Bronchial smooth muscle cell (primary cell): Measurements from ENCODE around the gene CGB8. TPM values are rescaled to one million over a fixed set of nuclear protein-coding genes. Genes with fewer than 3 reads are reported as not detected.

ENCODE experiments used
- total RNA-seq: library from RNA; depleted of rRNA; stranded (reverse); fragments of >200 nt; gene quantifications from 2 replicates; pipeline ENCODE4 v1.2.1, GENCODE V29; 2014

The CGB8 gene
- total RNA-seq = not detected in 2 replicates

GRCh38 chr19:49049011-49049410 lies at the start of gene CGB8:
Gene CGB8 (minus strand): TSS chr19:49049111. CDS start chr19:49048739, 372 bp downstream.

GRCh38 chr19:49085020-49085867 lies 36.3 kb upstream of the CGB8 start, which contains the start of gene SNRNP70:
Gene SNRNP70 (plus strand): TSS chr19:49085451. CDS start chr19:49086415, 964 bp downstream.

GRCh38 chr19:49064768-49065611 lies 16.1 kb upstream of the CGB8 start, which contains the start of gene NTF4:
Gene NTF4 (minus strand): TSS chr19:49064818. CDS start chr19:49061997, 2,821 bp downstream.

GRCh38 chr19:49057636-49058234 lies 8.8 kb upstream of the CGB8 start, which contains the start of gene CGB7:
Gene CGB7 (minus strand): TSS chr19:49057749. CDS start chr19:49055375, 2,374 bp downstream.

GRCh38 chr19:49043548-49043947 lies 5.4 kb downstream of the CGB8 start, which contains the start of gene CGB5:
Gene CGB5 (plus strand): TSS chr19:49043848. CDS start chr19:49044210, 362 bp downstream.

GRCh38 chr19:49036815-49037214 lies 12.1 kb downstream of the CGB8 start, which contains the start of gene CGB1:
Gene CGB1 (minus strand): TSS chr19:49036895. CDS start chr19:49036711, 184 bp downstream.

DNA sequence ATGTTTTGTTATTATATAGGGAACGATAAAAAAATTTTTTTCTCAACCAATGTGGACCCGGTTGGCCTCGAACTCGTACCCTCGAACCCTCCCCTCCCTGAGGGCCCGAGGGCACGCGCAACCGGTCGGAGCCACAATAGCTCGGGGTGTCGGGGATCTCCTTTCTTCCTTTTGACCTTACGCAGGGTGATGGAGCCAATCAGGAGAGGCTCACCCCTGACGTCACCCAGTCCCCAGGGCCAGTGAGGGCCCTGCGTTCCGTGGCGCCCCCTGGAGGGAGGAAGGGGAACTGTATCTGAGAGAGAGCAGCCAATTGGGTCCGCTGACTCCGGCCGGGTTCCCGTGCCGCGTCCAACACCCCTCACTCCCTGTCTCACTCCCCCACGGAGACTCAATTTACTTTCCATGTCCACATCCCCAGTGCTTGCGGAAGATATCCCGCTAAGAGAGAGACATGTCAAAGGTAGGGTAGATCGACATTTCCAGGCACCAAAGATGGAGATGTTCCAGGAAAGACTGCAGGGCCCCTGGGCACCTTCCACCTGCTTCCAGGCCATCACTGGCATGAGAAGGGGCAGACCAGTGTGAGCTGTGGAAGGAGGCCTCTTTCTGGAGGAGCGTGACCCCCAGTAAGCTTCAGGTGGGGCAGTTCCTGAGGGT lies 17.1 kb downstream of the CGB8 start, which contains the start of gene CGB2:
TSS of gene CGB2 (plus strand) at position 249 of the 660 bp plus-strand sequence. CDS start at position 455, 206 bp downstream.

DNA sequence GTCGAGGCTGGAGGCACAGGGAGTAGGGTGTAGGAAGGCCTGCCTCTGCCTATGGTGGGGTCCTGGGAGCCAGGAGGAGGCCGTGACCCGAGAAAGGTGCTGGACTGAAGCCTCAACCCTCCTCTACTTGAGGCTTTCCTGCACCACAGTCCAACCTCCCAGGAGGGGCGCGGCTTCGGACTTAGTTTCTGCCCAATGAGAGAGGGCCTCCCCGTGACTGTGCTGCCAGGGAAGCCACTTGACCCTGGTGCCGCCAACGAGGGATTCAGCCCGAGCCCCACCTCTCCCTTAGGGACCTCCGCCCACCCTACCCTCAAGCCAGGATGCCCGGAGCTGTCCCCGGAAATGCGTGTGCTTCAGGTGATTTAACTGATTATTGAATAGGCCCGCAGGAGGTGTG lies 24.7 kb downstream of the CGB8 start, which contains the start of gene CGB3:
TSS of gene CGB3 (minus strand) at position 101 of the 400 bp plus-strand sequence. CDS start 362 bp downstream, outside the sequence.

DNA sequence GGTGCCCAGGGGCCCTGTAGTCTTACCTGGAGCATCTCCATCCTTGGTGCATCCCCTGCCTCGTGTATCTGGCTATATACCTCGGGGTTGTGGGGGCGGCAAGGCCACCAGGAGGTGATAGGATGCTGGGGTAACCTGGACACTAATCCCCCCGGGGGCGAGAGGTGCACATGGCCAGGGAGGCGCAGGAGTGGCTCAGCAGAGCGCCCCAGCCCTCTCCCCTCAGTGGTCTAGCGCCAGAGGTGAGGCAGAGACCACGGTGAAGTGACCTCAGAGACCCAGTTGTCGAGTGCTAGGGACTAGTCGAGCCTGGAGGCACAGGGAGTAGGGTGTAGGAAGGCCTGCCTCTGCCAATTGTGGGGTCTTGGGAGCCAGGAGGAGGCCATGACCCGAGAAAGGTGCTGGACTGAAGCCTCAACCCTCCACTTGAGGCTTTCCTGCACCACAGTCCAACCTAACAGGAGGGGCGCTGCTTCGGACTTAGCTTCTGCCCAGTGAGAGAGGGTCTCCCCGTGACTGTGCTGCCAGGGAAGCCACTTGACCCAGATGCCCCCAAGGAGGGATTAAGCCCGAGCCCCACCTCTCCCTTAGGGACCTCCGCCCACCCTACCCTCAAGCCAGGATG lies 31.8 kb downstream of the CGB8 start, which contains the start of gene LHB:
TSS of gene LHB (minus strand) at position 51 of the 625 bp plus-strand sequence. CDS start at position 41, 10 bp downstream.

Other genes starting within 250 kb of the CGB8 start
- 22.2 and 27.1 TPM in 2 replicates for gene BCAT2, start 238.1 kb downstream of the CGB8 start, total RNA-seq
- gene HSD17B14, start 212.6 kb downstream of the CGB8 start, total RNA-seq = 5.5 and 15.9 TPM in 2 replicates
- 14.3 and 18.6 TPM in 2 replicates for gene PLEKHA4, start 180.5 kb downstream of the CGB8 start, total RNA-seq
- 48.1 and 56.8 TPM in 2 replicates for gene PPP1R15A, start 176.7 kb downstream of the CGB8 start, total RNA-seq
- gene TULP2, start 150.4 kb downstream of the CGB8 start, total RNA-seq = 0.26 and 0.32 TPM in 2 replicates
- gene NUCB1, start 148.8 kb downstream of the CGB8 start, total RNA-seq = 149 and 199 TPM in 2 replicates
- gene DHDH, start 115.4 kb downstream of the CGB8 start, total RNA-seq = 1.6 TPM in 1 of 2 replicates, not detected in the other
- 70.6 and 113 TPM in 2 replicates for gene BAX, start 94.2 kb downstream of the CGB8 start, total RNA-seq
- 4,288 and 4,455 TPM in 2 replicates for gene FTL, start 83.8 kb downstream of the CGB8 start, total RNA-seq
- 20.4 and 22.7 TPM in 2 replicates for gene GYS1, start 55.8 kb downstream of the CGB8 start, total RNA-seq
- gene RUVBL2, start 55.2 kb downstream of the CGB8 start, total RNA-seq = 166 and 207 TPM in 2 replicates
- not detected in 2 replicates for gene LHB, start 32.0 kb downstream of the CGB8 start, total RNA-seq
- gene CGB3, start 24.8 kb downstream of the CGB8 start, total RNA-seq = not detected in 2 replicates
- gene CGB2, start 17.2 kb downstream of the CGB8 start, total RNA-seq = not detected in 2 replicates
- gene CGB1, start 12.2 kb downstream of the CGB8 start, total RNA-seq = not detected in 2 replicates
- 0.16 TPM in 1 of 2 replicates, not detected in the other for gene CGB5, start 5.3 kb downstream of the CGB8 start, total RNA-seq
- 0.17 and 0.47 TPM in 2 replicates for gene CGB7, start 8.6 kb upstream of the CGB8 start, total RNA-seq
- gene NTF4, start 15.7 kb upstream of the CGB8 start, total RNA-seq = 0.16 and 0.17 TPM in 2 replicates
- gene KCNA7, start 23.6 kb upstream of the CGB8 start, total RNA-seq = not detected in 2 replicates
- gene SNRNP70, start 36.3 kb upstream of the CGB8 start, total RNA-seq = 128 and 142 TPM in 2 replicates
- 12.0 and 13.3 TPM in 2 replicates for gene LIN7B, start 65.3 kb upstream of the CGB8 start, total RNA-seq
- gene C19orf73, start 70.0 kb upstream of the CGB8 start, total RNA-seq = 0.16 and 0.77 TPM in 2 replicates
- 1.0 and 2.0 TPM in 2 replicates for gene PPFIA3, start 70.4 kb upstream of the CGB8 start, total RNA-seq
- 0.09 TPM in 1 of 2 replicates, not detected in the other for gene HRC, start 106.3 kb upstream of the CGB8 start, total RNA-seq
- 16.5 and 17.5 TPM in 2 replicates for gene TRPM4, start 108.7 kb upstream of the CGB8 start, total RNA-seq